HG02938 (cell line): ENCODE measurements around the gene DCLK2.
A peak's percentile ranks its signal among the peaks of the same experiment; 100 is the strongest.

Experiments used
- ATAC-seq: cut with Tn5 transposase; IDR thresholded peaks from one replicate; pipeline ENCODE4 v1.9.1; 2021; ENCODE audit warnings: mild to moderate bottlenecking, moderate library complexity; ENCODE audit not compliant: unreplicated experiment

Gene DCLK2

GRCh38 chr4:150078041-150078578 lies at the start of gene DCLK2:
Gene DCLK2 (plus strand): TSS chr4:150078445. CDS start chr4:150079028, 583 bp downstream.
- ATAC-seq = no peak

GRCh38 chr4:150032541-150032940 lies 45.7 kb upstream of the DCLK2 start:
- ATAC-seq = no peak

- no peak for ATAC-seq
These were observed 45.2 kb upstream of the DCLK2 start for GRCh38 chr4:150033081-150033480.

GRCh38 chr4:150033901-150034300 lies 44.3 kb upstream of the DCLK2 start:
- ATAC-seq = no peak

GRCh38 chr4:150037251-150037856 lies 40.9 kb upstream of the DCLK2 start:
- no peak for ATAC-seq

- ATAC-seq = peak; percentile 94
These were observed 39.7 kb upstream of the DCLK2 start for GRCh38 chr4:150038335-150039076.

GRCh38 chr4:150039274-150040127 lies 38.7 kb upstream of the DCLK2 start:
- peak; percentile 40 for ATAC-seq

GRCh38 chr4:150044517-150044916 lies 33.7 kb upstream of the DCLK2 start:
- no peak for ATAC-seq

- no peak for ATAC-seq
These were observed 32.8 kb upstream of the DCLK2 start for GRCh38 chr4:150045410-150045809.

GRCh38 chr4:150046728-150047217 lies 31.5 kb upstream of the DCLK2 start:
- no peak for ATAC-seq

GRCh38 chr4:150047546-150047945 lies 30.7 kb upstream of the DCLK2 start:
- no peak for ATAC-seq

- no peak for ATAC-seq
These were observed 28.6 kb upstream of the DCLK2 start for GRCh38 chr4:150049682-150050081.

- ATAC-seq = no peak
These were observed 27.7 kb upstream of the DCLK2 start for GRCh38 chr4:150050566-150050965.

- ATAC-seq = no peak
These were observed 27.1 kb upstream of the DCLK2 start for GRCh38 chr4:150051111-150051510.

GRCh38 chr4:150055467-150055866 lies 22.8 kb upstream of the DCLK2 start:
- no peak for ATAC-seq

- no peak for ATAC-seq
These were observed 21.7 kb upstream of the DCLK2 start for GRCh38 chr4:150056569-150056968.

- ATAC-seq = no peak
These were observed 17.0 kb upstream of the DCLK2 start for GRCh38 chr4:150061086-150061776.

- ATAC-seq = no peak
These were observed 15.1 kb upstream of the DCLK2 start for GRCh38 chr4:150063128-150063527.

GRCh38 chr4:150065740-150066139 lies 12.5 kb upstream of the DCLK2 start:
- ATAC-seq = no peak

- no peak for ATAC-seq
These were observed 10.4 kb upstream of the DCLK2 start for GRCh38 chr4:150067859-150068258.
